CD4-positive, alpha-beta memory T cell (primary cell): ENCODE measurements around the gene STKLD1. TPM values are rescaled to one million over a fixed set of nuclear protein-coding genes. Genes with fewer than 3 reads are reported as not detected.
"Not testable (repeated sequence)": the region's sequence is repeated elsewhere in the genome, so short reads cannot be mapped to it uniquely, and the experiment has no call there.

Experiments
- CTCF ChIA-PET: fragments of 350-600 bp; sonication (Branson Sonifier 250); formaldehyde crosslinking; loops from one replicate; lab custom pipeline; 2021; ENCODE audit warnings: inconsistent platforms; ENCODE audit not compliant: partially characterized antibody; lab: Charles Lee
- POLR2A ChIA-PET: fragments of 350-600 bp; sonication (Branson Sonifier 250); formaldehyde crosslinking; loops from one replicate; lab custom pipeline; 2021; ENCODE audit not compliant: partially characterized antibody; lab: Charles Lee
- DNase-seq, 5 donors: peaks; one replicate each; pipeline versions ENCODE4 v3.0.0 to v3.0.0-alpha.2; 2020 to 2022; ENCODE audit warnings: mixed read lengths in 1 of 5
- H3K27ac ChIP-seq: one replicate; pipeline ENCODE4 v1.7.0; 2013; ENCODE audit warnings: low read depth, low read length
- H3K27me3 ChIP-seq: 2 replicates; pipeline ENCODE4 v1.7.0; 2013; ENCODE audit warnings: mild to moderate bottlenecking, low read length, moderate library complexity; ENCODE audit not compliant: insufficient read depth
- H3K36me3 ChIP-seq: 2 replicates; pipeline ENCODE4 v1.7.0; 2013; ENCODE audit warnings: mild to moderate bottlenecking, low read length, moderate library complexity; ENCODE audit not compliant: insufficient read depth
- H3K4me1 ChIP-seq: 2 replicates; pipeline ENCODE4 v1.7.0; 2013; ENCODE audit warnings: mild to moderate bottlenecking, low read length, moderate library complexity; ENCODE audit not compliant: insufficient read depth
- H3K4me3 ChIP-seq, 2 donors: one replicate each; pipeline ENCODE4 v1.7.0; 2013; ENCODE audit warnings: low read length in 2 of 2, mild to moderate bottlenecking in 1 of 2
- H3K9me3 ChIP-seq, 2 donors: one replicate each; pipeline ENCODE4 v1.7.0; 2013; ENCODE audit warnings: low read length in 2 of 2, control low read depth in 1 of 2; ENCODE audit not compliant: control insufficient read depth in 1 of 2
- H3K27ac Mint-ChIP-seq, 7 donors: one replicate each; pipeline ENCODE4 v1.8.0; 2020 to 2021; ENCODE audit warnings: mixed read lengths in 7 of 7, mild to moderate bottlenecking in 6 of 7, inconsistent platforms in 3 of 7, moderate library complexity in 3 of 7
- H3K27me3 Mint-ChIP-seq, 2 donors: one replicate each; pipeline ENCODE4 v1.8.0; 2020 to 2021; ENCODE audit warnings: mixed read lengths in 2 of 2
- H3K36me3 Mint-ChIP-seq, 2 donors: one replicate each; pipeline ENCODE4 v1.8.0; 2020 to 2021; ENCODE audit warnings: mixed read lengths in 2 of 2, inconsistent platforms in 1 of 2, mild to moderate bottlenecking in 1 of 2
- H3K4me1 Mint-ChIP-seq, 4 donors: one replicate each; pipeline ENCODE4 v1.8.0; 2020 to 2021; ENCODE audit warnings: mixed read lengths in 4 of 4, mild to moderate bottlenecking in 1 of 4
- H3K4me3 Mint-ChIP-seq, 8 donors: one replicate each; pipeline ENCODE4 v1.8.0; 2020 to 2021; ENCODE audit warnings: mixed read lengths in 8 of 8, mild to moderate bottlenecking in 7 of 8, moderate library complexity in 6 of 8, inconsistent platforms in 3 of 8
- H3K9me3 Mint-ChIP-seq, 8 donors: one replicate each; pipeline ENCODE4 v1.8.0; 2020 to 2021; ENCODE audit warnings: mixed read lengths in 8 of 8, mild to moderate bottlenecking in 5 of 8, inconsistent platforms in 3 of 8, moderate library complexity in 1 of 8
- intact Hi-C: fragments of 100-400 bp; cut with micrococcal nuclease; formaldehyde crosslinking; loops from one replicate; pipeline ENCODE4 v1.15.1; 2023
- polyA plus RNA-seq, 2 donors: library from polyadenylated mRNA; unstranded; fragments of 300-500 nt; fragmentation: Illumina TruSeq; gene quantifications; one replicate each; pipeline ENCODE4 v1.2.3, GENCODE V29; 2021
- total RNA-seq, 2 experiments: library from RNA; stranded (reverse); gene quantifications; one replicate each; pipeline ENCODE4 v1.2.3, GENCODE V29; 2021

STKLD1 gene
- total and polyA plus RNA-seq, 4 experiments from 2014 or later = 1.4 to 2.1 (median 1.5) TPM; not detected in 1

DNA sequence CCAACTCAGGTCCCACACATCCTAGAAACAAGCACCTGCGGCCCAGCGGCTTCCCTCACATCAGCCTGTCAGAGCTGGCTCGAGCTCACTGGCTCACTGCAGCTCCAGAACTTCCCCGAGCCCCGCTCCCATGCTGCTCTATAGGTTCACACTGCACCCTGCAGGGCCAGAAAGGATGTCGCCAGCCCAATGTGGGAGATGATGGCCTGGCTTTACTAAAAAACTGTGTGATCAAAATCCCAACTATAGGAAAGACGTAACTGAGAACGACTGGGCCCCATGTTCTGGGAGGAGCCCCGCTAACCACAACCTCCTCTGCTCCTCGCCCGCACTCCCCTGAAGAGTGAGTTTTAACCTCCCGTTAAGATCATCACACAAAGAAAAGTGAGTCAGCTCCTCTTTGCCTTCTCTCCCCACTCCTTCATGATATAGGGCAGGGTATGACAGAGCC is 4.9 kb upstream of the STKLD1 start:
- DNase-seq = peak; percentile 64 to 92 (median 71)
- Mint-ChIP-seq H3K4me3 (peak overlapping the region; percentile 65 to 88 (median 81)), H3K9me3 (no peaks in the 10 kb centered on the region), H3K36me3 (peaks cover 7 to 40% of the 10 kb centered on the region in 2 donors), H3K4me1 (peaks cover 54 to 82% (median 65%) of the 10 kb centered on the region in 4 donors), H3K27me3 (no peaks in the 10 kb centered on the region), H3K27ac (peak overlapping the region; percentile 82 to 99 (median 96))
- intact Hi-C loops = loop anchor here (1.0 kb wide), 3 partner anchors 15 to 186 kb away; partner anchors contain the start of genes MED22, RPL7A, SURF1 and SURF2
- no peaks in the 10 kb centered on the region for H3K27me3 ChIP-seq
- H3K4me1 ChIP-seq = peaks cover 85% of the 10 kb centered on the region
- peak overlapping the region; percentile 85 for H3K27ac ChIP-seq
- H3K36me3 ChIP-seq = peaks cover 33% of the 10 kb centered on the region
- ChIA-PET POLR2A (interaction anchor here (0.6 to 18.7 kb wide), 15 partner anchors 9 to 341 kb away, joined by 3 to 437 read pairs (median 5); partner anchors contain the start of genes CACFD1, GTF3C5, MED22 and REXO4), CTCF (interaction anchor here (0.6 to 5.5 kb wide), 17 partner anchors 9 to 349 kb away, joined by 3 to 52 read pairs (median 4); partner anchors contain the start of genes MED22, RPL7A, SURF1 and SURF2)
- peak overlapping the region; percentile 41 to 43 for H3K4me3 ChIP-seq
- no peaks in the 10 kb centered on the region for H3K9me3 ChIP-seq

- POLR2A ChIA-PET = interaction anchor here (0.9 to 18.7 kb wide), 8 partner anchors 10 to 329 kb away, joined by 3 to 437 read pairs (median 5); partner anchors contain the start of genes MED22, RPL7A, SURF1 and SURF2
- H3K27ac ChIP-seq = peak overlapping the region; percentile 85
- peak in 1 of 5 donors; percentile 23 for DNase-seq
- Mint-ChIP-seq H3K4me1 (peaks cover 54 to 79% (median 65%) of the 10 kb centered on the region in 4 donors), H3K27ac (peak overlapping the region; percentile 82 to 97 (median 91)), H3K9me3 (no peaks in the 10 kb centered on the region), H3K36me3 (peaks cover 4 to 39% of the 10 kb centered on the region in 2 donors), H3K27me3 (no peaks in the 10 kb centered on the region), H3K4me3 (peak overlapping the region; percentile 61 to 88 (median 78))
- peak overlapping the region; percentile 41 to 43 for H3K4me3 ChIP-seq
- H3K36me3 ChIP-seq = peaks cover 25% of the 10 kb centered on the region
- H3K4me1 ChIP-seq = peaks cover 84% of the 10 kb centered on the region
- CTCF ChIA-PET = interaction anchor here (1.1 to 5.5 kb wide), 11 partner anchors 10 to 191 kb away, joined by 3 to 52 read pairs (median 15); partner anchors contain the start of genes SURF1 and SURF2
- no peaks in the 10 kb centered on the region for H3K27me3 ChIP-seq
- intact Hi-C loops = no loop called here
- H3K9me3 ChIP-seq = no peaks in the 10 kb centered on the region
Measured at GRCh38 chr9:133372144-133372543, 4.0 kb upstream of the STKLD1 start.

DNA sequence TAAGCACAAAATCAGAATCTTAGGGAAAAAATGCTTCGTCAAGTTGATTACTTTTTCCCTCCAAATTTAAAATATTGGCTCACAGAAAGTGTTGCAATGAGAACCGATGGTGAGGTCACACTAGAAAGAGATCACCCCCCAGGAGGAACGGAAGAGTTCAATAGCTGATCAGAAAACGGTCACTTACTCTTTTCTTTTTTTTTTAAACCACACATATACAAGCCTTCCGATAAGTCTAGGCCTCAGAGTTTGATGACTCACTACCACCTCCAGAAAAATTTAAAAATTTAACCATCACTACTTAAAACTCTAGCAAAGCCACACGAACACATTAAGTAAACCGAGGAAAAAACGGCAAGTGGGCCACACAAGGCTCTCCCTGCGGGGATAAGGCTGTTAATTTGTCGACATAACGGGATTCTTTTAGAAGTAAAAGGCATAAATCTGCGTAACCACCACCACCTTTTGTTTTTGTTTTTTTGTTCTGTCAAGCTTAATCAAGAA is 1.5 kb upstream of the STKLD1 start:
- peaks cover 58% of the 10 kb centered on the region for H3K4me1 ChIP-seq
- peaks cover 0 to 27% of the 10 kb centered on the region in 2 donors for H3K36me3 Mint-ChIP-seq

DNA sequence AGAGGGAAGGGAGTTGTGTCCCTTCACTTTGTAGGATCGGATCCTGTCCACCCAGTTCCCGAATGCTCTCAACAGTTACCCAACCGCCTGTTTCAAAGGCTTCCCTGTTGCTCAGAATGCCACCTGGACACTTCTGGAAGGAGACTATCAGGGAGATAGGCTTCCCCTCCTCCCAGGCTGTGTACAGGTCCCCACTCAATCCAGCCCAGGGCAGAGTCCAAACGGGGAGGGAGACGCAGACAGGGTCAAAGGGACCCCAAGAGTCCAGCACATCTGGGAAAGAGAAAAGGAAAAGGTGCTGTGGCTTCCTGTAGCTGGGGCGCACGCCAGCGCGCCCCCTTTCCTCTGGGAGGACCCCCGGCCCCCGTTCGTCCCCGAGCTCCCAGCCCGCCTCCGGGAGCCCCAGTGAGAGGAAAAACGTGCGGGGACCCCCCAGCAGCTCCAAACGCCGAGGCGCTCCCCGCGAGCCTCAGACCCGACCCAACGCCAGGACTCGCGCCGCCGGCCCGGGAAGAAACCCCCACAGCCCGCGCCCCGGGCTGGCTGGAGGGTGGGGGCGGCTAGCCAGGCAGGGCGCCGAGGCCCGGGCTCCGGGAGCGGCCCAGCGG is 946 bp upstream of the STKLD1 start:
- Histone ChIP-seq H3K27ac (peak overlapping the region; percentile 89), H3K4me3 (peak overlapping the region; percentile 59 to 72), H3K9me3 (no peaks in the 10 kb centered on the region), H3K27me3 (no peaks in the 10 kb centered on the region), H3K4me1 (peaks cover 53% of the 10 kb centered on the region), H3K36me3 (peaks cover 4% of the 10 kb centered on the region)
- Mint-ChIP-seq H3K9me3 (no peaks in the 10 kb centered on the region), H3K4me1 (peaks cover 34 to 48% (median 43%) of the 10 kb centered on the region in 4 donors), H3K27ac (peak overlapping the region; percentile 82 to 98 (median 96)), H3K27me3 (no peaks in the 10 kb centered on the region), H3K36me3 (peaks cover 0 to 23% of the 10 kb centered on the region in 2 donors), H3K4me3 (peak overlapping the region; percentile 89 to 97 (median 92))
- POLR2A ChIA-PET = interaction anchor here (0.6 to 18.7 kb wide), 4 partner anchors 12 to 35 kb away, joined by 3 to 437 read pairs (median 5); partner anchors contain the start of genes MED22, RPL7A, SURF1 and SURF2
- peak in 2 of 5 donors; percentile 20 to 44 for DNase-seq
- intact Hi-C loops = no loop called here
- CTCF ChIA-PET = interaction anchor here (0.6 to 5.5 kb wide), 6 partner anchors 19 to 242 kb away, joined by 3 to 52 read pairs (median 4); partner anchors contain the start of genes RPL7A, SURF1 and SURF2

More for the DNA sequence above, 1.5 kb upstream of the STKLD1 start:
- H3K4me1 Mint-ChIP-seq = peaks cover 40 to 54% (median 49%) of the 10 kb centered on the region in 4 donors
- POLR2A ChIA-PET = interaction anchor here (0.6 to 18.7 kb wide), 5 partner anchors 12 to 44 kb away, joined by 3 to 437 read pairs (median 3); partner anchors contain the start of genes MED22, RPL7A, SURF1 and SURF2
- CTCF ChIA-PET = interaction anchor here (1.0 to 5.5 kb wide), 6 partner anchors 19 to 242 kb away, joined by 3 to 52 read pairs (median 10); partner anchors contain the start of genes RPL7A, SURF1 and SURF2
- no peaks in the 10 kb centered on the region for H3K9me3 ChIP-seq
- no peaks in the 10 kb centered on the region for H3K27me3 Mint-ChIP-seq
- peaks cover 6% of the 10 kb centered on the region for H3K36me3 ChIP-seq
- DNase-seq = peak; percentile 38 to 75 (median 40)
- intact Hi-C loops = no loop called here
- H3K27ac Mint-ChIP-seq = peak overlapping the region; percentile 82 to 98 (median 96)
- peak overlapping the region; percentile 89 for H3K27ac ChIP-seq
- peak overlapping the region; percentile 59 to 72 for H3K4me3 ChIP-seq
- no peaks in the 10 kb centered on the region for H3K27me3 ChIP-seq
- H3K4me3 Mint-ChIP-seq = peak overlapping the region; percentile 89 to 97 (median 92)
- H3K9me3 Mint-ChIP-seq = no peaks in the 10 kb centered on the region

GRCh38 chr9:133377280-133377679 is 1.1 kb downstream of the STKLD1 start:
- H3K27me3 ChIP-seq, H3K4me3 ChIP-seq, H3K9me3 ChIP-seq, H3K36me3 ChIP-seq, intact Hi-C loops, H3K27ac ChIP-seq, H3K9me3 Mint-ChIP-seq, H3K27me3 Mint-ChIP-seq: not testable (repeated sequence)
- DNase-seq = peak in 1 of 5 donors; percentile 7
- ChIA-PET CTCF (interaction anchor here (1.3 to 1.5 kb wide), 2 partner anchors 19 to 191 kb away, joined by 3 to 6 read pairs; no protein-coding TSS in a partner anchor), POLR2A (interaction anchor here (0.9 to 18.7 kb wide), 6 partner anchors 9 to 102 kb away, joined by 3 to 437 read pairs (median 4); partner anchors contain the start of genes MED22, RPL7A, SLC2A6 and SURF1)
- H3K4me1 Mint-ChIP-seq = peaks cover 14 to 28% (median 22%) of the 10 kb centered on the region in 4 donors
- peaks cover 33% of the 10 kb centered on the region for H3K4me1 ChIP-seq
- peak overlapping the region in 5 of 7 donors; percentile 22 to 87 (median 65) for H3K27ac Mint-ChIP-seq
- peaks cover 0 to 11% of the 10 kb centered on the region in 2 donors for H3K36me3 Mint-ChIP-seq
- peak overlapping the region; percentile 52 to 79 (median 65) for H3K4me3 Mint-ChIP-seq

GRCh38 chr9:133377721-133378216 is 1.6 kb downstream of the STKLD1 start:
- Mint-ChIP-seq H3K4me1 (peaks cover 9 to 23% (median 18%) of the 10 kb centered on the region in 4 donors), H3K9me3 (no peaks in the 10 kb centered on the region), H3K27me3 (no peaks in the 10 kb centered on the region), H3K27ac (peak overlapping the region in 1 of 7 donors; percentile 65), H3K4me3 (peak overlapping the region in 4 of 8 donors; percentile 21 to 65 (median 48)), H3K36me3 (peaks cover 0 to 10% of the 10 kb centered on the region in 2 donors)
- ChIA-PET CTCF (interaction anchor here (1.5 kb wide), 1 partner anchor 191 kb away, joined by 6 read pairs; no protein-coding TSS in a partner anchor), POLR2A (interaction anchor here (2.0 to 18.7 kb wide), 2 partner anchors 25 to 39 kb away, joined by 10 to 437 read pairs; partner anchors contain the start of genes MED22, RPL7A, SURF1 and SURF2)
- intact Hi-C loops = no loop called here
- H3K27ac ChIP-seq = no peak overlapping the region
- peaks cover 28% of the 10 kb centered on the region for H3K4me1 ChIP-seq
- H3K36me3 ChIP-seq = peaks cover 3% of the 10 kb centered on the region
- peak in 1 of 5 donors; percentile 1 for DNase-seq
- H3K9me3 ChIP-seq = no peaks in the 10 kb centered on the region
- no peak overlapping the region for H3K4me3 ChIP-seq
- H3K27me3 ChIP-seq = no peaks in the 10 kb centered on the region
